ENCODE results near the gene ZRANB2.

The ZRANB2 gene

GRCh38 chr1:71041806-71042205 lies 39.0 kb downstream of the ZRANB2 start:
- DNase-seq = no peak
- whole genome bisulfite sequencing (ENCODE audit: insufficient coverage) = no CpG with 5 or more reads among the region's 2 CpGs
- Histone ChIP-seq H3K4me1 (ENCODE audit: control extremely low read depth in 1 of 4, control insufficient read depth in 4 of 4, insufficient read depth in 4 of 4, low read length in 3 of 4) (peaks cover 0 to 6% (median 5%) of the 10 kb centered on the region in 4 experiments), H3K36me3 (ENCODE audit: control insufficient read depth in 4 of 4, insufficient read depth in 4 of 4, low read length in 3 of 4) (no peaks in the 10 kb centered on the region), H3K27me3 (replicated peaks in 2 of 5; ENCODE audit: control insufficient read depth in 4 of 5, insufficient read depth in 5 of 5, low read length in 4 of 5) (peaks cover 9 to 35% (median 17%) of the 10 kb centered on the region in 5 experiments), H3K27ac (ENCODE audit: insufficient read depth in 1 of 2, low read depth in 1 of 2, low read length in 2 of 2, poor library complexity in 1 of 2, severe bottlenecking in 2 of 2) (no peak overlapping the region), H3K4me3 (ENCODE audit: control insufficient read depth in 1 of 7, extremely low read depth in 1 of 7, insufficient read depth in 4 of 7, low read depth in 2 of 7, low read length in 6 of 7) (no peak overlapping the region), H3K9me3 (ENCODE audit: control extremely low read depth in 1 of 5, control insufficient read depth in 4 of 5, insufficient read depth in 2 of 5, low read depth in 1 of 5, low read length in 4 of 5) (no peaks in the 10 kb centered on the region)
- CTCF ChIA-PET = interaction anchor here (1.2 kb wide), 1 partner anchor 26 kb away, joined by 4 read pairs; no protein-coding TSS in a partner anchor
- POLR2A ChIA-PET = no interaction called here

- POLR2A ChIA-PET = no interaction called here
- H3K27me3 ChIP-seq (replicated peaks in 2 of 5; ENCODE audit: control insufficient read depth in 4 of 5, insufficient read depth in 5 of 5, low read length in 4 of 5) = peaks cover 2 to 17% (median 7%) of the 10 kb centered on the region in 5 experiments
Observed at GRCh38 chr1:71039661-71040262, 41.1 kb downstream of the ZRANB2 start.

GRCh38 chr1:71038942-71039341 lies 41.9 kb downstream of the ZRANB2 start:
- no peak overlapping the region for H3K27ac ChIP-seq (ENCODE audit: insufficient read depth in 1 of 2, low read depth in 1 of 2, low read length in 2 of 2, poor library complexity in 1 of 2, severe bottlenecking in 2 of 2)
- CTCF ChIA-PET = no interaction called here
- peaks cover 2 to 17% (median 7%) of the 10 kb centered on the region in 5 experiments for H3K27me3 ChIP-seq (replicated peaks in 2 of 5; ENCODE audit: control insufficient read depth in 4 of 5, insufficient read depth in 5 of 5, low read length in 4 of 5)
- POLR2A ChIA-PET = no interaction called here
- DNase-seq = no peak
- no peaks in the 10 kb centered on the region for H3K4me1 ChIP-seq (ENCODE audit: control extremely low read depth in 1 of 4, control insufficient read depth in 4 of 4, insufficient read depth in 4 of 4, low read length in 3 of 4)
- no peak overlapping the region for H3K4me3 ChIP-seq (ENCODE audit: control insufficient read depth in 1 of 7, extremely low read depth in 1 of 7, insufficient read depth in 4 of 7, low read depth in 2 of 7, low read length in 6 of 7)
- H3K36me3 ChIP-seq (ENCODE audit: control insufficient read depth in 4 of 4, insufficient read depth in 4 of 4, low read length in 3 of 4) = no peaks in the 10 kb centered on the region
- no peaks in the 10 kb centered on the region for H3K9me3 ChIP-seq (ENCODE audit: control extremely low read depth in 1 of 5, control insufficient read depth in 4 of 5, insufficient read depth in 2 of 5, low read depth in 1 of 5, low read length in 4 of 5)
- WGBS (ENCODE audit: insufficient coverage) = 83% methylated on average over 1 of the region's 2 CpGs

More at GRCh38 chr1:71039661-71040262, 41.1 kb downstream of the ZRANB2 start:
- no peak overlapping the region for H3K27ac ChIP-seq (ENCODE audit: insufficient read depth in 1 of 2, low read depth in 1 of 2, low read length in 2 of 2, poor library complexity in 1 of 2, severe bottlenecking in 2 of 2)
- no peaks in the 10 kb centered on the region for H3K4me1 ChIP-seq (ENCODE audit: control extremely low read depth in 1 of 4, control insufficient read depth in 4 of 4, insufficient read depth in 4 of 4, low read length in 3 of 4)
- H3K36me3 ChIP-seq (ENCODE audit: control insufficient read depth in 4 of 4, insufficient read depth in 4 of 4, low read length in 3 of 4) = no peaks in the 10 kb centered on the region
- H3K9me3 ChIP-seq (ENCODE audit: control extremely low read depth in 1 of 5, control insufficient read depth in 4 of 5, insufficient read depth in 2 of 5, low read depth in 1 of 5, low read length in 4 of 5) = no peaks in the 10 kb centered on the region
- CTCF ChIA-PET = no interaction called here
- no peak for DNase-seq
- H3K4me3 ChIP-seq (ENCODE audit: control insufficient read depth in 1 of 7, extremely low read depth in 1 of 7, insufficient read depth in 4 of 7, low read depth in 2 of 7, low read length in 6 of 7) = no peak overlapping the region

GRCh38 chr1:71037829-71038620 lies 42.8 kb downstream of the ZRANB2 start:
- Histone ChIP-seq H3K27ac (ENCODE audit: insufficient read depth in 1 of 2, low read depth in 1 of 2, low read length in 2 of 2, poor library complexity in 1 of 2, severe bottlenecking in 2 of 2) (no peak overlapping the region), H3K27me3 (replicated peaks in 2 of 5; ENCODE audit: control insufficient read depth in 4 of 5, insufficient read depth in 5 of 5, low read length in 4 of 5) (peaks cover 2 to 14% (median 4%) of the 10 kb centered on the region in 5 experiments), H3K9me3 (ENCODE audit: control extremely low read depth in 1 of 5, control insufficient read depth in 4 of 5, insufficient read depth in 2 of 5, low read depth in 1 of 5, low read length in 4 of 5) (no peaks in the 10 kb centered on the region), H3K36me3 (ENCODE audit: control insufficient read depth in 4 of 4, insufficient read depth in 4 of 4, low read length in 3 of 4) (no peaks in the 10 kb centered on the region), H3K4me3 (ENCODE audit: control insufficient read depth in 1 of 7, extremely low read depth in 1 of 7, insufficient read depth in 4 of 7, low read depth in 2 of 7, low read length in 6 of 7) (no peak overlapping the region), H3K4me1 (ENCODE audit: control extremely low read depth in 1 of 4, control insufficient read depth in 4 of 4, insufficient read depth in 4 of 4, low read length in 3 of 4) (no peaks in the 10 kb centered on the region)
- WGBS (ENCODE audit: insufficient coverage) = no CpG with 5 or more reads among the region's 2 CpGs
- DNase-seq = no peak
- POLR2A ChIA-PET = no interaction called here
- CTCF ChIA-PET = interaction anchor here (1.6 kb wide), 1 partner anchor 12 kb away, joined by 5 read pairs; no protein-coding TSS in a partner anchor

- DNase-seq = no peak
- H3K27me3 ChIP-seq (replicated peaks in 2 of 5; ENCODE audit: control insufficient read depth in 4 of 5, insufficient read depth in 5 of 5, low read length in 4 of 5) = peaks cover 0 to 9% (median 4%) of the 10 kb centered on the region in 5 experiments
- 96% methylated on average over 4 of the region's 9 CpGs for WGBS (ENCODE audit: insufficient coverage)
- no peaks in the 10 kb centered on the region for H3K9me3 ChIP-seq (ENCODE audit: control extremely low read depth in 1 of 5, control insufficient read depth in 4 of 5, insufficient read depth in 2 of 5, low read depth in 1 of 5, low read length in 4 of 5)
- no peaks in the 10 kb centered on the region for H3K4me1 ChIP-seq (ENCODE audit: control extremely low read depth in 1 of 4, control insufficient read depth in 4 of 4, insufficient read depth in 4 of 4, low read length in 3 of 4)
- H3K27ac ChIP-seq (ENCODE audit: insufficient read depth in 1 of 2, low read depth in 1 of 2, low read length in 2 of 2, poor library complexity in 1 of 2, severe bottlenecking in 2 of 2) = no peak overlapping the region
- H3K4me3 ChIP-seq (ENCODE audit: control insufficient read depth in 1 of 7, extremely low read depth in 1 of 7, insufficient read depth in 4 of 7, low read depth in 2 of 7, low read length in 6 of 7) = no peak overlapping the region
- ChIA-PET CTCF (interaction anchor here (1.1 to 1.6 kb wide), 2 partner anchors 13 to 352 kb away, joined by 3 to 5 read pairs; no protein-coding TSS in a partner anchor), POLR2A (no interaction called here)
- no peaks in the 10 kb centered on the region for H3K36me3 ChIP-seq (ENCODE audit: control insufficient read depth in 4 of 4, insufficient read depth in 4 of 4, low read length in 3 of 4)
Observed at GRCh38 chr1:71037066-71037465, 43.8 kb downstream of the ZRANB2 start.

GRCh38 chr1:71033136-71033535 lies 47.7 kb downstream of the ZRANB2 start:
- Histone ChIP-seq H3K4me3 (ENCODE audit: control insufficient read depth in 1 of 7, extremely low read depth in 1 of 7, insufficient read depth in 4 of 7, low read depth in 2 of 7, low read length in 6 of 7) (no peak overlapping the region), H3K36me3 (ENCODE audit: control insufficient read depth in 4 of 4, insufficient read depth in 4 of 4, low read length in 3 of 4) (no peaks in the 10 kb centered on the region), H3K9me3 (ENCODE audit: control extremely low read depth in 1 of 5, control insufficient read depth in 4 of 5, insufficient read depth in 2 of 5, low read depth in 1 of 5, low read length in 4 of 5) (no peaks in the 10 kb centered on the region), H3K27me3 (replicated peaks in 2 of 5; ENCODE audit: control insufficient read depth in 4 of 5, insufficient read depth in 5 of 5, low read length in 4 of 5) (peaks cover 0 to 5% (median 2%) of the 10 kb centered on the region in 5 experiments), H3K27ac (ENCODE audit: insufficient read depth in 1 of 2, low read depth in 1 of 2, low read length in 2 of 2, poor library complexity in 1 of 2, severe bottlenecking in 2 of 2) (no peak overlapping the region), H3K4me1 (ENCODE audit: control extremely low read depth in 1 of 4, control insufficient read depth in 4 of 4, insufficient read depth in 4 of 4, low read length in 3 of 4) (no peaks in the 10 kb centered on the region)
- WGBS (ENCODE audit: insufficient coverage) = 100% methylated on average over 1 of the region's 1 CpG
- ChIA-PET CTCF (interaction anchor here (0.6 to 1.0 kb wide), 2 partner anchors 16 to 1831 kb away, joined by 3 to 4 read pairs; no protein-coding TSS in a partner anchor), POLR2A (interaction anchor here (0.6 kb wide), 1 partner anchor 31 kb away, joined by 8 read pairs; no protein-coding TSS in a partner anchor)
- no peak for DNase-seq

- Histone ChIP-seq H3K4me3 (ENCODE audit: control insufficient read depth in 1 of 7, extremely low read depth in 1 of 7, insufficient read depth in 4 of 7, low read depth in 2 of 7, low read length in 6 of 7) (no peak overlapping the region), H3K27me3 (replicated peaks in 2 of 5; ENCODE audit: control insufficient read depth in 4 of 5, insufficient read depth in 5 of 5, low read length in 4 of 5) (peaks cover 0 to 5% (median 2%) of the 10 kb centered on the region in 5 experiments), H3K9me3 (ENCODE audit: control extremely low read depth in 1 of 5, control insufficient read depth in 4 of 5, insufficient read depth in 2 of 5, low read depth in 1 of 5, low read length in 4 of 5) (no peaks in the 10 kb centered on the region), H3K36me3 (ENCODE audit: control insufficient read depth in 4 of 4, insufficient read depth in 4 of 4, low read length in 3 of 4) (no peaks in the 10 kb centered on the region), H3K4me1 (ENCODE audit: control extremely low read depth in 1 of 4, control insufficient read depth in 4 of 4, insufficient read depth in 4 of 4, low read length in 3 of 4) (no peaks in the 10 kb centered on the region), H3K27ac (ENCODE audit: insufficient read depth in 1 of 2, low read depth in 1 of 2, low read length in 2 of 2, poor library complexity in 1 of 2, severe bottlenecking in 2 of 2) (no peak overlapping the region)
- no peak for DNase-seq
- POLR2A ChIA-PET = no interaction called here
- CTCF ChIA-PET = interaction anchor here (0.8 kb wide), 1 partner anchor 15 kb away, joined by 3 read pairs; no protein-coding TSS in a partner anchor
Observed at GRCh38 chr1:71031426-71031825, 49.4 kb downstream of the ZRANB2 start.

Data from common myeloid progenitor, CD34-positive (primary cell).